UCSD-AML1 (cell line): Measurements from ENCODE around the gene MAGI1.
A peak's percentile ranks its signal among the peaks of the same experiment; 100 is the strongest.
"Not testable (repeated sequence)": the region's sequence is repeated elsewhere in the genome, so short reads cannot be mapped to it uniquely, and the experiment has no call there.

Source experiments
- DNase-seq: peaks from one replicate; lab custom pipeline; 2025; ENCODE audit not compliant: unreplicated experiment; lab: John Stamatoyannopoulos, UW

Gene MAGI1

DNA sequence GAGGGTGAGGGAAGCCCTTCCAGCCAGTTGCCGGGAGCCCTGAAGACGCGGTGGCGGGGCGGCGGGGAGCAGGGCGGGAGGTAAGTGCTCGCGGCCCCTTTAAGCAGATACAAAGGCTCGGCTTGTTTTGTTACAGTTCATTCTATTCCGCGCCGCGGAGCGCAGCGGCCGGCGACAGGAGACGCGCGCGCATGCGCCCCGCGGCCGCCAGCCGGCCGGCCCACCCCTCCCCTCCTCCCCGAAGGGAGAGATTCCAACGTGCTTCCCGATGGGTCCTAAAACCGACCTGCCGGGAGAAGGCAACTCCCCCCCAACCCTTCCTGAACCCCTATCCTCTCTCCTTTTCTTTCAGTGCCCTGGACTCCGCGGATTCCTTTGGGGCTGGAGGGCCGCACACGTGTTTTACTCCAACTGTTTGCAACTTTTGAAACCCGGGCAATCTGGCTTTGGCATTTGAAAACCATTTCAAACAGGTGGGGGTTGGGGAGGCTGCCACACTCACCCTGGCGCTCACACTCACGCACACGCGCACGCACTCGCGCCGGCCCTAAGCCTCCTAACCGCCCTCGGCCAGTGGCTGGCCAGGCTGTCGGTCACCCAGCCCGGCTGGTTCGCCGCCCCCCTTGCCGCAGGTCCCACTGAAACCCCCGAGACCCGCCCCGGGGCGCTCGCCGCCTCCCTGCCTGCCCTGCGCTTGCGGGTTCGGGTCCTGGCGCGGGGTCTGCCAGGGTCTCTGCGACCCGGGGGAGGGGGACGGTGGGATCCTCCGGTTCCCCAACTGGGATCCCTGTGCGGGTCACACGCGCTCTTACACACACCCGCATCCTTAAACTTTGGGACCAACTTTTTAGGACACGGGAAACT, at the start of gene MAGI1:
MAGI1 (minus strand) TSS at position 193 of the 864 bp plus-strand sequence. CDS start 610 bp downstream, outside the sequence.
- DNase-seq = peak; percentile 84

- DNase-seq = no peak
Measured at GRCh38 chr3:66083784-66084213, 45.1 kb upstream of the MAGI1 start.

DNA sequence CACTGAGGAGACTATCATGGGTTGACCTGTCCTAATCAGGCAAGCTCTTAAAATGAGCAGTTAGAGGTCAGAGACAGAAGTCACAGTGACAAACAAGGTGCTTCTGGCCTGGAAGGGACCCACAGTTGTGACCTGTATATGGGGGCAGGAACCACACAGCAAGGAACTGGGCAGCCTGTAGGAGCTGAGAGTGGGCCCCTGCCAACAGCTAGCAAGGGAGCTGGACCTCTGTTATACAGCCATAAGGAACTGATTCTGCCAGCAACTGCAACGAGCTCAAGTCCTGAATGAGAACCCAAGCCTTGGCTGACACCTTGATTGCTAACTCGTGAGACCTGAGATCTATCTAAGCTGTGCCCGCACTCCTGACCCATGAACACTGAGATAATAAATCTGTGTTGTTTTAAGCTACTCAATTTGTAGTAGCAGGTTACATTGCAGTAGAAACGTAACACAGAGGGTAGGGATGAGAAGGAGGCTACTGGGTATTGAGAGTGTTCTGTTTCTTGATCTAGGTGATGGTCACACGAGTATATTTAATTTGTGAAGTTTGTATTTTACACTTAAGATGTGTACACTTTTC, 44.5 kb upstream of the MAGI1 start:
- DNase-seq = no peak

DNA sequence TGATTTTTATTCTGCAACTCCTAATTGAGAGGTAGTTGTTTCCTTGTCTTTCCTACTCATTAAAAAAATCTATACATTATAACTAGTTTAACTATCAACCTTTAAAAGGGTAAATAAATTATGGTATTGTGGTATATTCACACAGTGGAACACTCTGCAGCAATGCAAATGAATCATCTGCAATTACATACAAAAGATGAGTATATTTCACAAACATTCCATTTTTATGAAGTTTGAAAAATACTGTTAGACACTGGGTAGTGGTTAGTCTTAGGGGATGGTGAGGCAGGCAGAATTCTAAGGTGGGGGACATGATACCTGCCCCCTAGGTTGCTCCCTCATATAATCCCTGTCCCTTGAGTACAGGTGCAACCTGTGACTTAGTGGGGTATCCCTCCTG, 44.0 kb upstream of the MAGI1 start:
- no peak for DNase-seq

DNA sequence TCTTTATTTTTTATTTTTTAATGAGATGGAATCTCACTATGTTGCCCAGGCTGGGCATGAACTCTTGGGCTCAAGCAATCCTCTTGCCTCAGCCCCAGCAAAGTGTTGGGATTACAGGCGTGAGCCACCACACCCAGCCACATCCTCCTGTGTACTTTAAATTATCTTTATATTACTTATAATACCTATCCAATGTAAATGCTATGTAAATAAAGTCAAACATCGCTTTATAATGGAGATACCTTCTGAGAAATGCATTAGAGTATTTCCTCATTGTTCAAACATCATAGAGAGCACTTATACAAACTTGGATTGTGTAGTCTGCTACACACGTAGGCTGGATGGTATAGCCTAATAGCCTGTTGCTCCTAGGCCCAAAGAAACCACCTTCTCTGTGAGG, 41.4 kb upstream of the MAGI1 start:
- DNase-seq = no peak

DNA sequence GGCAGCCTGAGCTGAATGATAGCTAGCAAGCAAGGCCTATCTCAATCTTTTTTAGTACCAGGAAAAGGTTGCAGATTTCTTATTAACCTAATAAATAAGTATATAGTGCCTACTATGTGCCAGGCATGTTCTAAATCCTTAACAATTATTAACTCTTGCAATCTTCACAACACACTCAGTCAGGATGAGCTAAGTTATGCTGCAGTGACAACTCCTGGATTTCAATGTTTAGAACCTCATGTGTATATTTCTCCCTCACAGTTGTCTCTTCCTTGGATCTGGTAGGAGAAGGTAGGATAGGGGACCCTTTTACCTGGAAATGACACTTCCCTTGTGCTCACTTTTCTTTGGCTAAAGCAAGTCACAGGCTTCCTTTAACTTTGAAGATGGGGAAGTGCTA, 39.3 kb upstream of the MAGI1 start:
- no peak for DNase-seq

DNA sequence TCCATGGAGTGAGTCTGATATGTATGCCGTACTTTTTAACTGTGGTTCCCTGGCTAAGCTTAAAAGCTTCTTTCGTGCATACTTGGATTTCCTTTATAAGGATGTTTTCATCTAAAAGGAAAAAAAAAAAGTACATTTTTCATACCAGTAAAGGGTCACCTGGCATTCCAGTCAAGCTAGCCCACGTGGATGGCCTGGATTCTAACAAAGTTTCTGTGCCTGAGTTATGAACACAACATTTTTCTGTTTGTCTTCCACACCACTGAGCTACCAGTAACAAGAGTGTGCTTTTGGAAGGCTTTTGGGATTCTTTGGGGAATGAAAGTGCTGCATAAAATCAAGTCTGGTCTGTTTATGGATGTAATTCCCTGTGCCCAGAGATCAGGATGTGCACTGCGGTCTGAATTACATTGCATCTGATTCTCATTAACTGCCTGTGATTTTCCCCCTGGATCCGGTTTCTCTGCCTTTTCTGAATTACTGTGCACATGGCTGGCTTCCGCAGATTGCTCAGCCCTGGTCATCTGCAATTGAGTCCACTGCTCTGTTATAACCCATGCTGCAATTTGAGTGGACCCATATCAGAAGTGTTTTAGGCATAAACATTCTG, 38.2 kb upstream of the MAGI1 start:
- DNase-seq = no peak

- DNase-seq = no peak
Measured at GRCh38 chr3:66075281-66075680, 36.6 kb upstream of the MAGI1 start.

DNA sequence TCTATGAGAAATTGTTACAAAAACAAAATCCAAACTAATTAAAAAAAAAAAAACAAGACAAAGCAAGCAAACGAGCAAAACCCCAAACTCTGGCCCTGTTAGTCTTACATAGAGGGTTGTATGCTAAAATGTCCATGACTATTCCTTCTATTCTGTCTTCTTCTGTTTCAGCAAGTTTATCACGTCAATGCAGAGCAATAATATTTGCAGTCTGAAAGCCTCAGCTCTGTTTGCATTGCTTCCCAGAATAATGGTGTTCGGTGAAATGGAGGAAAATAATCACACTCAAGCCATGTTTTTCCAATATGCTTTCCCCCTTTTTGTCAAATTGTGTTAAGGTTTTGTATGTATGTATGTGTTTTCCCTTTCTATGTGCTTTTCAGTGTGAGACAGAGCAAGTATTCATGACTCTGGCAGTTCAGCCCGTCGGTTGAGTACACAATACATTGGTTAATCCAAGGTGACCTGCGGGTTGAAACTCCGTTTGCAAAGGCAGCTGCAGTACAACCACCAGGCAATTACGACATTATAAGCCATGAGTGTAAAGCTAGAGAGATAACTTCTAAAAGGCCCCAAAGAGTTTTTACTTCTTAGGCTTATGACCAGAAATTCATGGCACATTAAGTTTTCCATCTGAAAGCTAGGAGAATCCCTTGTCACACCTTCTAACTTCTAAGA, 34.9 kb upstream of the MAGI1 start:
- no peak for DNase-seq

GRCh38 chr3:66068255-66068654, 29.5 kb upstream of the MAGI1 start:
- DNase-seq = no peak

- no peak for DNase-seq
Measured at GRCh38 chr3:66066963-66067617, 28.4 kb upstream of the MAGI1 start.

GRCh38 chr3:66055289-66055688, 16.6 kb upstream of the MAGI1 start:
- DNase-seq = no peak

DNA sequence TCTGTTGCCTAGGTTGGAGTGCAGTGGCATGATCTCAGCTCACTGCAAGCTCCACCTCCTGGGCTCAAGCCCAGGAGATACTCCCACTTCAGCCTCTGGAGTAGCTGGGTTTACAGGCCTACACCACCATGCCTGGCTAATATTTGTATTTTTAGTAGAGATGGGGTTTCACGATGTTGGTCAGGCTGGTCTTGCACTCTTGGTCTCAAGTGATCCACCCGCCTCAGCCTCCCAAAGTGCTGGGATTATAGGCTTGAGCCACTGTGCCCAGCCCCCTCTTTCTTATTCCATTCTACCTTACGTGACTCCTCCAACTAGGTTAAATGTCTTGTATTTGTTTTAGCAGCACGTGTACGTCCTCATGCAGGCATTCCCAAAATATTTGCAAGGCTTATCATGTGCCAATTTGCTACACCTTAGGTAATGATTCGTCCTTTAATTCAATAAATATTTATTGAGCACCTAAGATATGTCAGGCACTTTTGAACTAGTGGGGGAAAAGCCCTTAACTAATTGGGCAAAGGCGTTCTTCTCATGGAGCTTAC, 14.9 kb upstream of the MAGI1 start:
- no peak for DNase-seq

GRCh38 chr3:66052721-66053549, 14.2 kb upstream of the MAGI1 start:
- no peak for DNase-seq

DNA sequence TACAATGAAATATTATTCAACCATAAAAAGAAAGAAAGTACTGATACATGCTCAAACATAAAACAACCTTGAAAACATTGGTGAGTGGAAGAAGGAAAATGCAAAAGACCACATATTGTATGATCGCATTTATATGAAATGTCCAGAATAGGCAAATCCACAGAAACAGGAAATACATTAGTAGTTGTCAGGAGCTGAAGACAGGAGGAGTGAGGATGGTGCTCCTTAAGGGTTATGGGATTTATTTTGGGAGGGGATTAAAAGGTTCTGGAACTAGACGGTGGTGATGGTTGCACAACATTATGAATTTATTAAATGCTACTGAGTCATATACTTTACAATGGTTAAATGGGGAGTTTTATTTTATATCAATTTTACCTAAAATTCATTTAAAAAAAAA, 12.1 kb upstream of the MAGI1 start:
- no peak for DNase-seq

DNA sequence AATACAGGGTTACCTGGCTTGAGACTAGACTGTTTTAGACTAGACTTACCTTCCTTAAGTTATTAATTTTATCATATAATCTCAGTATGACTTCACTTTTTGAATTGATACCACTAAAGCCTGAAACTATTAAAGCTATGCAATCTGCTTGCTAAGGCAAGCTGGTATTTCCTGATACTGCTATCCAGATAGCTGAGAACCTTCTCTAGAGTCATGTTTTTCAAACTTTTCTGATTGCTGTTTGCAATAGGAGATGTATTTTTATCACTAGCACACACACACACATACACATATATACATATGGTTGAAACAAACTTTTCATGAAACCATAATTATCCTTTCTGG, 9.3 kb upstream of the MAGI1 start:
- DNase-seq = no peak

DNA sequence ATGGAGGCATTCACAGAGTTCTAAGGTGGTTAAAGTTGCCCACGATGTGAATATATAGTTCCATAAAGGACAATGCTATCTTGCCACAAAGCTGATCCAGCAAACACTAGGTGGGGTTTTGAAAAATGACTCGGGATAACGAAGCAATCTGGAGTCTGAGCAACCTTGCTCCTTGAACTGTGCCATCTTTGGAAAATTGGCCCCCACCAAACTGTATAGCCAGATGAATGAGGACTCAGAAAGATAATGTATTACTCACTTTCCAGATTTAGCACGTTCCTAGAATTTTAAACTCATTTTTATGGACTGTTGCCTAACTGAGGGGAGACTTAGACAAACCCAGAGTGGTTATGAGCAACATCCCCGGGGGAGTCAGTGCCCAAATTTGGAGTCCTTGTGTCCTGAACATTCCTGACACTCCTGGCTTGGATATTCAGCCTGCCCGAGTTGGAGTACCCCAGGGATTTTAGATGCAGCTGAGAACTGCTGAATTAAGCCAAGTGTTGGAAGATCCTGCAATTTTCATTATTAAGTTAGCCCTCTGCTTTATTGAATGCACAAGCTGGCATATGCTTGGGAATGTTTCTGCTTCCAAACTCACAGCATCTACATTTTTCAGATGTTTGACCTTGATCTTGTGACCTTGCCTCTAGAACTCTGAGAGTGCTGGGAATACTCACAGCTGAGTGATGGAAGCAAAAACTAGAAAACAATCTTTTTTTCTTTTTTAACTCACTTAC, 8.8 kb upstream of the MAGI1 start:
- no peak for DNase-seq

- DNase-seq = not testable (repeated sequence)
Measured at GRCh38 chr3:66046321-66046720, 7.6 kb upstream of the MAGI1 start.

- no peak for DNase-seq
Measured at GRCh38 chr3:66041828-66042227, 3.1 kb upstream of the MAGI1 start.
